ENCODE results near the gene C1RL.

GRCh38 chr12:7109572-7109920 lies 532 bp upstream of the C1RL start:
- TF ChIP-seq CTCF (IDR thresholded peaks at IDR 0.05) (no peak), EP300 (IDR thresholded peaks at IDR 0.05) (no peak)
